HG03108 (cell line): ENCODE data around the gene GH1.
"Not testable (repeated sequence)": the region's sequence is repeated elsewhere in the genome, so short reads cannot be mapped to it uniquely, and the experiment has no call there.

Experiments
- ATAC-seq: cut with Tn5 transposase; IDR thresholded peaks from one replicate; pipeline ENCODE4 v1.9.1; 2021; ENCODE audit warnings: moderate library complexity; ENCODE audit not compliant: unreplicated experiment

GH1 gene

DNA sequence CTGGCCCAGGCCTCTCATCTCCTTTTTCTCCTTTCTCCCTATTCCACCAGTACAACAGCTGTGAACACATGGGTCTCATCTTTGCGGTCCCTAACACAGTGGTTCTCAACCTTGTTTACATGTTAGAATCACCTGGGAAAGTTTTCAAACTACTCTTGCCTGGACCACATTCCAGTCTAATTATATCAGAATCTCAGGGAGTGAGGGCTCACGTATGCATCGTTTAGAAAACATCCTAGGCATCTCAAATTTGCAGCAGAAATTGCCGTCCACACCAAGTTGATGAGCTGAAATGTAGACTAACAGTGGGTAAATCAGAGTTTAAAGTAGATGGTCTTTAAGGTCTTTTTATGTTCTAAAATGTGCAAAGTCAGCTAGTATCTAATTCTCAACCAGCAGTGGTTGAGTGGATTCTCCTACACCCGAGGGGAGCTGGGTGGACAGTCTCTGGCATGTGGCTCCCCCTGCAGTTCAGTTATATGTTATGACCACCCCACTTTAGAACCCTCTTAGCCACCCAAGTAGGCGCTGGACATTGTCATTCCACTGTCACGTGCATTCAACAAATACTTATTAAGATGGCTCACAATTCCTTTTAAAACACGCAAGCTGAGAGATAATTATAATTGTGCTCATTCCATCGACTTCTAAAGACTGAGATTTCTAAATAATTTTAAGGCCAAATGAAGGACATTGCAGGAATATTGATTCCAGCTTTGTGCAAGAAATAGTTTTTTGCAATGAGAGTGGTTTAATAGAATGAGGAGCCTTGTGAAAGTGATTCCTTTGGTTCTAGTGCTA is 48.9 kb downstream of the GH1 start:
- not testable (repeated sequence) for ATAC-seq
